Mesendoderm (in vitro differentiated cells): ENCODE measurements around the gene C1orf115.
"Not testable (repeated sequence)": the region's sequence is repeated elsewhere in the genome, so short reads cannot be mapped to it uniquely, and the experiment has no call there.

Experiments
- DNase-seq: peaks from one replicate; pipeline ENCODE4 v3.0.0; 2013
- H2AK5ac ChIP-seq: 2 replicates; pipeline ENCODE4 v1.6.1; 2013; ENCODE audit warnings: low read length, inconsistent platforms
- H2BK120ac ChIP-seq: 2 replicates; pipeline ENCODE4 v1.6.1; 2013; ENCODE audit warnings: low read depth, mild to moderate bottlenecking, low read length, moderate library complexity, mixed read lengths
- H2BK15ac ChIP-seq: replicated peaks from 2 replicates; pipeline ENCODE4 v1.6.1; 2013; ENCODE audit warnings: low read depth, mild to moderate bottlenecking, moderate library complexity
- H2BK5ac ChIP-seq: 2 replicates; pipeline ENCODE4 v1.6.1; 2013; ENCODE audit warnings: low read length, inconsistent platforms
- H3K18ac ChIP-seq: 2 replicates; pipeline ENCODE4 v1.6.1; 2013; ENCODE audit warnings: mild to moderate bottlenecking, low read length, mixed read lengths
- H3K23ac ChIP-seq: one replicate; pipeline ENCODE4 v1.6.1; 2013; ENCODE audit warnings: low read length
- H3K27ac ChIP-seq: 2 replicates; pipeline ENCODE4 v1.5.1; 2013; ENCODE audit warnings: low read depth, mild to moderate bottlenecking, inconsistent platforms, low read length, moderate library complexity
- H3K27me3 ChIP-seq: 2 replicates; pipeline ENCODE4 v1.6.1; 2013; ENCODE audit warnings: low read length, control low read depth, mild to moderate bottlenecking, inconsistent platforms; ENCODE audit not compliant: insufficient read depth, poor library complexity
- H3K36me3 ChIP-seq: 2 replicates; pipeline ENCODE4 v1.6.1; 2013; ENCODE audit warnings: low read length, inconsistent platforms; ENCODE audit not compliant: control insufficient read depth, insufficient read depth
- H3K4ac ChIP-seq: one replicate; pipeline ENCODE4 v1.6.1; 2013; ENCODE audit warnings: low read depth, mild to moderate bottlenecking, low read length, moderate library complexity
- H3K4me1 ChIP-seq: 2 replicates; pipeline ENCODE4 v1.6.1; 2013; ENCODE audit warnings: low read depth, low read length, inconsistent platforms; ENCODE audit not compliant: control insufficient read depth
- H3K4me2 ChIP-seq: 2 replicates; pipeline ENCODE4 v1.6.1; 2013; ENCODE audit warnings: low read length
- H3K4me3 ChIP-seq: 2 replicates; pipeline ENCODE4 v1.5.1; 2013; ENCODE audit warnings: mild to moderate bottlenecking, low read length
- H3K56ac ChIP-seq: one replicate; pipeline ENCODE4 v1.6.1; 2013; ENCODE audit warnings: low read length
- H3K79me1 ChIP-seq: 2 replicates; pipeline ENCODE4 v1.6.1; 2013; ENCODE audit warnings: low read length, inconsistent platforms
- H3K79me2 ChIP-seq: 2 replicates; pipeline ENCODE4 v1.6.1; 2013; ENCODE audit warnings: mild to moderate bottlenecking, low read length; ENCODE audit not compliant: control insufficient read depth, insufficient read depth
- H3K9ac ChIP-seq: 2 replicates; pipeline ENCODE4 v1.6.1; 2013; ENCODE audit warnings: low read length, inconsistent platforms
- H4K5ac ChIP-seq: one replicate; pipeline ENCODE4 v1.6.1; 2013; ENCODE audit warnings: low read length
- H4K8ac ChIP-seq: one replicate; pipeline ENCODE4 v1.6.1; 2013; ENCODE audit warnings: low read depth, mild to moderate bottlenecking, control low read depth, low read length, moderate library complexity
- WGBS: extraction: QIAGEN DNeasy Blood & Tissue Kit; methylation state at CpG from one replicate; pipeline ENCODE4 v1.1.7; 2013; ENCODE audit warnings: low lambda C conversion rate, missing lambda C conversion rate; ENCODE audit not compliant: insufficient coverage; ENCODE audit errors: extremely low coverage; 5-methylcytosine and 5-hydroxymethylcytosine counted together

C1orf115 gene

DNA sequence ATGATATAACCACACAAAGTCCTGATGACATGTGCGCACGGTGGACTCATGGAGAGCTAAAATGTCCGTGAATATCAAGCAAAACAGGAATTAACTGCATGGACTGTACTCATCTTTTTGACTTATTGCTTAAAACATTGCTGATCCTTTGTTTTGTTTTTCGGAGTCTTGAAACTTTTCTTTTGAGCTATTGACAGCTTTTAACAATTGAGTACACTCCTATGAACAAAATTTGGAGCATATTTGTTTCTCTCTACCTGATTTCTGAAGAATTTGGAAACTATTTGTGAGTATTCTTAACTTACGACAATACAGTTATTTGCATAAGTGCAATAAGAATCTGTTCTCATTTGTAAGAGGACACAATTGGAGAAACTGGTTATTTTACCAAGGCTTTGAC is 25.8 kb downstream of the C1orf115 start:
- not testable (repeated sequence) for H2BK120ac ChIP-seq, H3K4me1 ChIP-seq, H3K9ac ChIP-seq, H3K79me2 ChIP-seq, H3K56ac ChIP-seq, H3K23ac ChIP-seq, H3K27me3 ChIP-seq, H2BK5ac ChIP-seq, H4K8ac ChIP-seq, H2AK5ac ChIP-seq, H3K4me3 ChIP-seq, H3K79me1 ChIP-seq, H3K4ac ChIP-seq, H3K36me3 ChIP-seq, H4K5ac ChIP-seq, H3K18ac ChIP-seq, DNase-seq, H2BK15ac ChIP-seq, H3K4me2 ChIP-seq, H3K27ac ChIP-seq
- no CpG with 5 or more reads among the region's 5 CpGs for WGBS

DNA sequence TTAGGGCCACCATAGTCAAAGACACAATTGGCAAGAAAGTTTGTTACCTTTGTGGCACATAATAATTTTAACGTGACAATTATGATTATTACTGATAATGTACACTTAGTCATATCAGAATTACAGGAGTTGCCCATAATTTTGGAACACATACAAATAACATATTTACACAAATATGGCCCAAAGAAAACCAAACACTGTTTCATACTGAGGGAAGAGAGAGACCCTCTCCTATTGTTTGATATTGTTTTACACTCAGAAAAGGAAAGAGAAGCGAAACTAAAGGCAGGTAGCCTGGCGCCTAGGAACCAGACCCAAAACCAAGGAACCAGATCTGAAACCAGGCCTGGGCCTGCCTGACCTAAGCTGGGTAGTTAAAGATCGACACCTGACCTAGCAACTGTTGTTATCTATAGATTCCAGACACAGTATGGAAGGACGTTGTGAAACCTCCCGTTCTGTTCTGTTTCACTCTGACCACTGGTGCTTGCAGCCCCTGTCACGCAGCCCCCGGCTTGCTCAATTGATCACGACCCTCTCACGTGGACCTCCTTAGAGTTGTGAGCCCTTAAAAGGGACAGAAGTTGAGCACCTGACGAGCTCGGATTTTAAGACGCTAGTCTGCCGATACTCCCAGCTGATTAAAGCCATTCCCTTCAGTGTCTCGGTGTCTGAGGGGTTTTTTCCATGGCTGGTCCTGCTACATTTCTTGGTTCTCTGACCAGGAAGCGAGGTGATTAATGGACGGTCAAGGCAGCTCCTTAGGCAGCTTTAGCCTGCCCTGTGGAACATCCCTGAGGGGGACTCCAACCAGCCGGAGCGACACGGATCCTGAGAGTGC is 27.9 kb downstream of the C1orf115 start:
- Histone ChIP-seq H3K27me3 (no peaks in the 10 kb centered on the region), H3K4me1 (no peaks in the 10 kb centered on the region), H3K18ac (no peak overlapping the region), H3K27ac (no peak overlapping the region), H3K79me1 (no peaks in the 10 kb centered on the region), H3K23ac (no peak overlapping the region), H3K4ac (no peak overlapping the region), H3K36me3 (no peaks in the 10 kb centered on the region), H2AK5ac (no peak overlapping the region), H3K79me2 (no peaks in the 10 kb centered on the region), H2BK5ac (no peak overlapping the region), H3K4me3 (no peak overlapping the region), H2BK120ac (no peak overlapping the region), H2BK15ac (no peak overlapping the region), H3K56ac (no peak overlapping the region), H4K8ac (no peak overlapping the region), H3K4me2 (no peak overlapping the region), H4K5ac (no peak overlapping the region), H3K9ac (no peak overlapping the region)
- no CpG with 5 or more reads among the region's 20 CpGs for WGBS
- DNase-seq: no peak

DNA sequence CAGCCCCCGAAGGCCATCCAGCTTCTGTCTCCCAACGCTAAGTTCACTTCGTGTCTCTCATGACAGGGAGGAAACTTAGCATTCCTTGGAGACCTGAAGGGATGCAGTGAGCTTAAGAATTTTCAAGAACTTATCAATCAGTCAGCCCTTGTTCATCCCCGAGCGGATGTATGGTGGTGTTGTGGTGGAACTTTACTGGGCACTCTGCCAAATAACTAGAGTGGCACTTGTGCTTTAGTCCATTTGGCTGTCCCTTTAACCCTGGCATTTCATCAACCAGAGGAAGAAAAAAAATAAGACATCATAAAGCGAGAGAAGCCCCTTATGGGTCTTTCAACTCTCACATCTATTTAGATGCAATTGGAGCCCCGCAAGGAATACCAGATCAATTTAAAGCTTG is 31.1 kb downstream of the C1orf115 start:
- not testable (repeated sequence) for H3K79me1 ChIP-seq, H3K4ac ChIP-seq, H2BK120ac ChIP-seq, H3K4me1 ChIP-seq, H3K56ac ChIP-seq, H3K4me2 ChIP-seq, H4K5ac ChIP-seq, H3K18ac ChIP-seq, H2BK5ac ChIP-seq, H3K27ac ChIP-seq, H2AK5ac ChIP-seq, H3K4me3 ChIP-seq, H2BK15ac ChIP-seq, H3K9ac ChIP-seq, H3K27me3 ChIP-seq, H3K23ac ChIP-seq, H3K79me2 ChIP-seq, H4K8ac ChIP-seq, H3K36me3 ChIP-seq, DNase-seq
- WGBS: no CpG with 5 or more reads among the region's 7 CpGs

DNA sequence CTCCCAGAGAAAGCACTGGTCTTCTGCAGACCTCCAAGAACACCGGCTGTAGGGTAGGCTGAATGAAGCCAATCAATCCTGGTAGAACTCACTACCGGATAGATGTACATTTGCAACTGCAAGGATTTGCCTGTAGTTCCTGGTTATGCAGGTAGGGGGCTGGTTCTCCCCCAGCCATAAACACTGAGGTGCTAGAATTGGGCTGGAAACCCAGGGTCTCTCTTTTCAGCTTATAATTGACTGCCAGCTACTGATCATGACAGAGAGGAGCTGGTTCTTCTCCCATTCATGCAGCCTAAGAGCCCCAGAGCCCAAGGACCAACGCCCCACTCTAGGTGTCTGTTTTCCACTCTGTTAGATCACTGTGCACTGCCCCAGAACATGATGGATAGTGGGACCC is 36.5 kb downstream of the C1orf115 start:
- Histone ChIP-seq H3K79me2 (no peaks in the 10 kb centered on the region), H3K9ac (no peak overlapping the region), H3K4me2 (no peak overlapping the region), H3K23ac (no peak overlapping the region), H4K5ac (no peak overlapping the region), H3K18ac (no peak overlapping the region), H3K4me1 (no peaks in the 10 kb centered on the region), H3K27me3 (no peaks in the 10 kb centered on the region), H3K27ac (no peak overlapping the region), H3K56ac (no peak overlapping the region), H3K79me1 (no peaks in the 10 kb centered on the region), H2BK120ac (no peak overlapping the region), H2BK5ac (no peak overlapping the region), H2AK5ac (no peak overlapping the region), H3K4ac (no peak overlapping the region), H2BK15ac (no peak overlapping the region), H3K4me3 (no peak overlapping the region), H3K36me3 (no peaks in the 10 kb centered on the region), H4K8ac (no peak overlapping the region)
- DNase-seq: no peak
- no CpG with 5 or more reads among the region's 3 CpGs for WGBS

DNA sequence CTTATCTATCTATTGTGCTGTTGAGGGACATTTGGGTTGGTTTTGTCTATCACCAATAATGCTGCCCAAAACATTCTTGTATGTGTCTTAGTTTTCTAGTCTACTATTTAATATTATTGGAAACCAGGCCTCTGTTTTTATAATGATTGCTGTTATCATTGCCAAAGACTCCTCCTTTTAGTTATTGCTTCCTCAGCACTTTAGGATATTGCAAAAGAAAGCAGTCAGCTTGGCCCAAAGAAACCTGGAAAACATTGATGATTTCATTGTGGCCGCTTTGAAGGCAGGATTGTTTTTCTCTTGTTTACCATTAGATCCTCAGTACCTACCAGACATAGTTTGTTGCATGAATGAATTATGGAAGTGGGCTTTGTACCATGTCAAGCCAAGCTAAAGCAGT is 37.4 kb downstream of the C1orf115 start:
- H2AK5ac ChIP-seq: no peak overlapping the region
- no peak overlapping the region for H4K5ac ChIP-seq
- H3K79me2 ChIP-seq: no peaks in the 10 kb centered on the region
- no peak overlapping the region for H3K9ac ChIP-seq
- H3K23ac ChIP-seq: no peak overlapping the region
- no peak overlapping the region for H3K4me3 ChIP-seq
- H3K79me1 ChIP-seq: no peaks in the 10 kb centered on the region
- H3K36me3 ChIP-seq: no peaks in the 10 kb centered on the region
- H2BK15ac ChIP-seq: no peak overlapping the region
- no peak overlapping the region for H3K4ac ChIP-seq
- H2BK120ac ChIP-seq: no peak overlapping the region
- H2BK5ac ChIP-seq: no peak overlapping the region
- DNase-seq: no peak
- no peak overlapping the region for H3K18ac ChIP-seq
- no peak overlapping the region for H3K56ac ChIP-seq
- no peaks in the 10 kb centered on the region for H3K27me3 ChIP-seq
- no peaks in the 10 kb centered on the region for H3K4me1 ChIP-seq
- H3K27ac ChIP-seq: no peak overlapping the region
- H4K8ac ChIP-seq: no peak overlapping the region
- H3K4me2 ChIP-seq: no peak overlapping the region
- no CpG with 5 or more reads among the region's 1 CpG for WGBS

DNA sequence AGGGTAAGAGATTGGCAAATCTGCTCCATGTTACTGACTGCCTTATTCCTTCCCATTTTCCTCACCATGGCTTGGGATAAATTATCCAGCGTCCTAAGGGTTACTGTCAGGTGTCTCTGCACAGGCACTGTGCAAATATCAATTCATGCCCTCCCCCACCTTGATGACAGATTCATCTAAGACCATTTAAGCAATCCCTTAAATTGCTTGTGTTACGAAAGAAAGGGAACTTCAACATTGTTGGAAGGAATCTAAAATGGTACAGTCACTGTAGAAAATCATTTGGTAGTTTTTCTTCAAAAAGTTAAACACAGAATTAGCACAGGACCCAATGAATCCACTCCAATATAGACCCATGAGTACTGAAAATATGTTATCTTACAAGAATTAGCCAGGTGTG is 40.3 kb downstream of the C1orf115 start:
- H3K4ac ChIP-seq: no peak overlapping the region
- no peak overlapping the region for H3K4me3 ChIP-seq
- H3K27ac ChIP-seq: no peak overlapping the region
- H2BK120ac ChIP-seq: no peak overlapping the region
- no peak overlapping the region for H3K56ac ChIP-seq
- no peaks in the 10 kb centered on the region for H3K36me3 ChIP-seq
- H4K5ac ChIP-seq: no peak overlapping the region
- no peak for DNase-seq
- no peaks in the 10 kb centered on the region for H3K4me1 ChIP-seq
- no peaks in the 10 kb centered on the region for H3K79me1 ChIP-seq
- H4K8ac ChIP-seq: no peak overlapping the region
- no peaks in the 10 kb centered on the region for H3K27me3 ChIP-seq
- H3K18ac ChIP-seq: no peak overlapping the region
- H3K9ac ChIP-seq: no peak overlapping the region
- H3K79me2 ChIP-seq: no peaks in the 10 kb centered on the region
- no peak overlapping the region for H2BK5ac ChIP-seq
- no peak overlapping the region for H2BK15ac ChIP-seq
- no CpG with 5 or more reads among the region's 2 CpGs for WGBS
- no peak overlapping the region for H3K4me2 ChIP-seq
- no peak overlapping the region for H2AK5ac ChIP-seq
- no peak overlapping the region for H3K23ac ChIP-seq
